GM12878 (cell line): ENCODE data around the gene ACVR1. TPM values are rescaled to one million over a fixed set of nuclear protein-coding genes. Genes with fewer than 3 reads are reported as not detected.

Source experiments
- ATAC-seq: fragments of 200-7000 bp; cut with Tn5 transposase; 3 replicates; pipeline ENCODE4 v1.9.1; 2020; ENCODE audit warnings: mild to moderate bottlenecking, moderate library complexity
- BruUV-seq: library from RNA; stranded (reverse); fragments of 400-500 nt; replicated peaks from 2 replicates; lab custom pipeline; 2021; lab: Mats Ljungman, UMichigan
- CTCF ChIA-PET: fragments of 300-600 bp; sonication (Branson Sonifier 250); formaldehyde crosslinking; extraction: SDS; loops from one replicate; lab custom pipeline; 2021; ENCODE audit warnings: inconsistent platforms; lab: Yijun Ruan, JAX
- POLR2A ChIA-PET: fragments of 350-600 bp; formaldehyde crosslinking; extraction: SDS; loops from one replicate; lab custom pipeline; 2021; ENCODE audit warnings: inconsistent platforms; lab: Charles Lee
- RAD21 ChIA-PET: fragments of 300-600 bp; sonication (Branson Sonifier 250); formaldehyde crosslinking; loops from one replicate; lab custom pipeline; 2023; ENCODE audit warnings: antibody characterized with exemption; ENCODE audit not compliant: unreplicated experiment; lab: Charles Lee
- SMC1A ChIA-PET: fragments of 300-600 bp; sonication (Branson Sonifier 250); formaldehyde crosslinking; loops from one replicate; lab custom pipeline; 2023; ENCODE audit not compliant: unreplicated experiment, uncharacterized antibody; lab: Charles Lee
- DNase-seq: peaks from one replicate; pipeline ENCODE4 v3.0.0-alpha.2; 2011; ENCODE audit warnings: low read depth, low spot score
- FAIRE-seq: peaks from 3 replicates; lab custom pipeline; 2011; peaks lifted over from hg19 to GRCh38; lab: Jason Lieb, UNC
- H2AFZ ChIP-seq: 2 replicates; pipeline ENCODE4 v1.6.0; 2011; ENCODE audit warnings: low read depth, low read length, control low read depth; ENCODE audit not compliant: control insufficient read depth
- H3K27ac ChIP-seq: 2 replicates; pipeline ENCODE4 v1.5.1; 2011; ENCODE audit warnings: control low read depth; ENCODE audit not compliant: control insufficient read depth, insufficient read depth
- H3K27me3 ChIP-seq, 2 experiments: replicated peaks in 1 of 2; 2 replicates each; pipeline versions ENCODE4 v1.6.0 to v1.6.1; 2011; ENCODE audit warnings: low read length in 1 of 2; ENCODE audit not compliant: control insufficient read depth in 2 of 2, insufficient read depth in 2 of 2
- H3K36me3 ChIP-seq, 2 experiments: 2 replicates each; pipeline ENCODE4 v1.5.1; 2011; ENCODE audit warnings: low read length in 1 of 2; ENCODE audit not compliant: control insufficient read depth in 2 of 2, insufficient read depth in 2 of 2
- H3K4me1 ChIP-seq: 2 replicates; pipeline ENCODE4 v1.6.1; 2011; ENCODE audit warnings: mild to moderate bottlenecking, low read length, moderate library complexity, mixed read lengths; ENCODE audit not compliant: control insufficient read depth, insufficient read depth
- H3K4me2 ChIP-seq: 2 replicates; pipeline ENCODE4 v1.6.0; 2011; ENCODE audit warnings: control low read depth; ENCODE audit not compliant: control insufficient read depth, insufficient read depth
- H3K4me3 ChIP-seq: fragments of 200-600 bp; sonication (generic); 2 replicates; pipeline ENCODE4 v1.5.1; 2016
- H3K79me2 ChIP-seq: 2 replicates; pipeline ENCODE4 v1.6.0; 2011; ENCODE audit warnings: low read length; ENCODE audit not compliant: control insufficient read depth, insufficient read depth
- H3K9ac ChIP-seq: 2 replicates; pipeline ENCODE4 v1.8.0; 2011; ENCODE audit warnings: low read length, control low read depth, mixed read lengths; ENCODE audit not compliant: control insufficient read depth, insufficient read depth
- H3K9me3 ChIP-seq: replicated peaks from 3 replicates; pipeline ENCODE4 v1.5.1; 2011; ENCODE audit warnings: mild to moderate bottlenecking, low read length; ENCODE audit not compliant: control insufficient read depth, insufficient read depth
- H4K20me1 ChIP-seq: 2 replicates; pipeline ENCODE4 v1.6.0; 2011; ENCODE audit not compliant: control insufficient read depth, insufficient read depth
- CHD4 ChIP-seq: fragments of 200-600 bp; sonication (generic); IDR thresholded peaks from 2 replicates; pipeline ENCODE4 v1.6.1; 2016; ENCODE audit warnings: mild to moderate bottlenecking
- E2F8 ChIP-seq: fragments of 450-650 bp; IDR thresholded peaks from 2 replicates; pipeline ENCODE4 v1.6.1; 2018; ENCODE audit warnings: mild to moderate bottlenecking, low read depth, moderate library complexity; ENCODE audit not compliant: partially characterized antibody
- HDAC6 ChIP-seq: fragments of 200-600 bp; sonication (generic); IDR thresholded peaks from one replicate; pipeline ENCODE4 v1.8.0; 2017; ENCODE audit warnings: antibody characterized with exemption; ENCODE audit not compliant: unreplicated experiment
- NFIC ChIP-seq: IDR thresholded peaks from 2 replicates; pipeline ENCODE4 v1.6.1; 2012; ENCODE audit warnings: low read depth, mild to moderate bottlenecking, inconsistent platforms, low read length, moderate library complexity
- NFYA ChIP-seq: IDR thresholded peaks from 2 replicates; pipeline ENCODE4 v1.6.1; 2011; ENCODE audit warnings: low read depth, mild to moderate bottlenecking, low read length, improper control_type of control experiment, borderline replicate concordance
- PAX5 ChIP-seq: IDR thresholded peaks from 2 replicates; pipeline ENCODE4 v1.6.1; 2011; ENCODE audit warnings: low read depth, low read length, borderline replicate concordance
- RCOR1 ChIP-seq: conservative IDR thresholded peaks from 2 replicates; pipeline ENCODE4 v1.6.1; 2012; ENCODE audit warnings: low read depth, low read length, improper control_type of control experiment
- SMARCA5 ChIP-seq: fragments of 450-650 bp; IDR thresholded peaks from 2 replicates; pipeline ENCODE4 v1.6.1; 2017; ENCODE audit warnings: mild to moderate bottlenecking
- TCF7 ChIP-seq: IDR thresholded peaks from 2 replicates; pipeline ENCODE4 v1.6.1; 2014; ENCODE audit warnings: antibody characterized with exemption, borderline replicate concordance
- ZBTB33 ChIP-seq: fragments of 450-650 bp; IDR thresholded peaks from 2 replicates; pipeline ENCODE4 v1.6.1; 2017; ENCODE audit warnings: mild to moderate bottlenecking
- WGBS: methylation state at CpG from one replicate; pipeline ENCODE4 v1.1.6; 2016; ENCODE audit warnings: low lambda C conversion rate; ENCODE audit not compliant: insufficient replicate concordance, insufficient coverage; ENCODE audit errors: missing lambda C conversion rate; 5-methylcytosine and 5-hydroxymethylcytosine counted together
- in situ Hi-C: fragments of 300-500 bp; cut with MboI; formaldehyde crosslinking; loops from 9 replicates; pipeline ENCODE4 v1.14.3; 2018; ENCODE audit warnings: mixed read lengths
- intact Hi-C: fragments of 100-400 bp; cut with micrococcal nuclease; formaldehyde crosslinking; loops from one replicate; pipeline ENCODE4 v1.14.2; 2022; ENCODE audit not compliant: unreplicated experiment
- polyA plus RNA-seq, 11 experiments: library from polyadenylated mRNA; depleted of rRNA in 4 of 11; unstranded in 6 of 11; stranded (reverse) in 5 of 11; fragments of >200 nt; fragmentation: Nextera tagmentation in 4 of 11; fragmentation: Illumina TruSeq in 1 of 11; extraction: Ambion mirVana in 4 of 11; extraction: Trizol in 1 of 11; gene quantifications; 1 replicate in 1 of 11; 2 replicates in 10 of 11; pipeline versions ENCODE4 v1.2.1 to v1.2.3, GENCODE V29; 2011 to 2016; ENCODE audit warnings: inconsistent platforms in 2 of 11, missing spikeins in 2 of 11, low read depth in 1 of 11
- total RNA-seq, 4 experiments: library from RNA; depleted of rRNA in 3 of 4; stranded (reverse); fragments of >200 nt in 3 of 4; fragmentation: Illumina TruSeq in 1 of 4; extraction: Trizol in 1 of 4; gene quantifications; 2 replicates each; pipeline versions ENCODE4 v1.2.1 to v1.2.3, GENCODE V29; 2013 to 2021
- TF ChIP-seq, protein P1 (sequence below): fragments of 450-650 bp; conservative IDR thresholded peaks from 2 replicates; pipeline ENCODE4 v1.6.1; 2017; ENCODE audit warnings: mild to moderate bottlenecking, moderate library complexity
- TF ChIP-seq, protein P2 (sequence below): fragments of 450-650 bp; formaldehyde crosslinking; IDR thresholded peaks from 2 replicates; pipeline ENCODE4 v1.4.0; 2020; ENCODE audit warnings: mild to moderate bottlenecking, moderate library complexity

Gene ACVR1
- total and polyA plus RNA-seq, 10 of the 15 experiments (the other 5 are each of a cell fraction or from before 2014, with no cell fraction given) = 0.06 to 0.24 (median 0.14) TPM; not detected in 4

DNA sequence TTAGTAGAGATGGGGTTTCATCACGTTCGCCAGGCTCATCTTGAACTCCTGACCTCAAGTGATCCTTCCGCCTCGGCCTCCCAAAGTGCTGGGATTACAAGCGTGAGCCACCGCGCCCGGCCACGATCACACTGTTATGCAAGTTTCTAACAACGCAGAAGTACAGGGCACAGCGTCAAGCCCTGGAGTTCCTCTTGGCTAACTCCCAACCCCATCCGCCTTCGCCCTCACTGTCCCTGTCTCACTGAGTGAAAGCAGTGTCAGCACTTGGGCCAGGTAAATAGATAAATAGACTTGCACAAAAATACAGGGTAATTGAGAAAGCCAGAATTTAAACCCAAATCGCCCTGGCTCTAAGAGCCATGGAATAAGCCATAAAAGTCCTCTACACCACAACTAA lies 111.7 kb downstream of the ACVR1 start:
- ChIA-PET CTCF (no interaction called here), SMC1A (no interaction called here), POLR2A (no interaction called here), RAD21 (no interaction called here)
- in situ Hi-C loops (no loop called here), intact Hi-C loops (no loop called here)
- no peak overlapping the region for H2AFZ ChIP-seq
- DNase-seq (no peak), ATAC-seq (no peak), FAIRE-seq (no peak)
- no peaks in the 10 kb centered on the region for H4K20me1 ChIP-seq
- no peak overlapping the region for H3K4me3 ChIP-seq
- no peaks in the 10 kb centered on the region for H3K27me3 ChIP-seq
- no peaks in the 10 kb centered on the region for H3K79me2 ChIP-seq
- 77% methylated on average over 12 of the region's 14 CpGs for WGBS
- H3K27ac ChIP-seq = no peak overlapping the region
- H3K4me1 ChIP-seq = no peaks in the 10 kb centered on the region
- no TSS peak for BruUV-seq
- no peaks in the 10 kb centered on the region for H3K36me3 ChIP-seq
- TF ChIP-seq TCF7 = no peak
- no peak for TF ChIP-seq CHD4
- TF ChIP-seq NFIC = no peak
- TF ChIP-seq, protein P1, sequence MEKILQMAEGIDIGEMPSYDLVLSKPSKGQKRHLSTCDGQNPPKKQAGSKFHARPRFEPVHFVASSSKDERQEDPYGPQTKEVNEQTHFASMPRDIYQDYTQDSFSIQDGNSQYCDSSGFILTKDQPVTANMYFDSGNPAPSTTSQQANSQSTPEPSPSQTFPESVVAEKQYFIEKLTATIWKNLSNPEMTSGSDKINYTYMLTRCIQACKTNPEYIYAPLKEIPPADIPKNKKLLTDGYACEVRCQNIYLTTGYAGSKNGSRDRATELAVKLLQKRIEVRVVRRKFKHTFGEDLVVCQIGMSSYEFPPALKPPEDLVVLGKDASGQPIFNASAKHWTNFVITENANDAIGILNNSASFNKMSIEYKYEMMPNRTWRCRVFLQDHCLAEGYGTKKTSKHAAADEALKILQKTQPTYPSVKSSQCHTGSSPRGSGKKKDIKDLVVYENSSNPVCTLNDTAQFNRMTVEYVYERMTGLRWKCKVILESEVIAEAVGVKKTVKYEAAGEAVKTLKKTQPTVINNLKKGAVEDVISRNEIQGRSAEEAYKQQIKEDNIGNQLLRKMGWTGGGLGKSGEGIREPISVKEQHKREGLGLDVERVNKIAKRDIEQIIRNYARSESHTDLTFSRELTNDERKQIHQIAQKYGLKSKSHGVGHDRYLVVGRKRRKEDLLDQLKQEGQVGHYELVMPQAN = no peak
- TF ChIP-seq, protein P2, sequence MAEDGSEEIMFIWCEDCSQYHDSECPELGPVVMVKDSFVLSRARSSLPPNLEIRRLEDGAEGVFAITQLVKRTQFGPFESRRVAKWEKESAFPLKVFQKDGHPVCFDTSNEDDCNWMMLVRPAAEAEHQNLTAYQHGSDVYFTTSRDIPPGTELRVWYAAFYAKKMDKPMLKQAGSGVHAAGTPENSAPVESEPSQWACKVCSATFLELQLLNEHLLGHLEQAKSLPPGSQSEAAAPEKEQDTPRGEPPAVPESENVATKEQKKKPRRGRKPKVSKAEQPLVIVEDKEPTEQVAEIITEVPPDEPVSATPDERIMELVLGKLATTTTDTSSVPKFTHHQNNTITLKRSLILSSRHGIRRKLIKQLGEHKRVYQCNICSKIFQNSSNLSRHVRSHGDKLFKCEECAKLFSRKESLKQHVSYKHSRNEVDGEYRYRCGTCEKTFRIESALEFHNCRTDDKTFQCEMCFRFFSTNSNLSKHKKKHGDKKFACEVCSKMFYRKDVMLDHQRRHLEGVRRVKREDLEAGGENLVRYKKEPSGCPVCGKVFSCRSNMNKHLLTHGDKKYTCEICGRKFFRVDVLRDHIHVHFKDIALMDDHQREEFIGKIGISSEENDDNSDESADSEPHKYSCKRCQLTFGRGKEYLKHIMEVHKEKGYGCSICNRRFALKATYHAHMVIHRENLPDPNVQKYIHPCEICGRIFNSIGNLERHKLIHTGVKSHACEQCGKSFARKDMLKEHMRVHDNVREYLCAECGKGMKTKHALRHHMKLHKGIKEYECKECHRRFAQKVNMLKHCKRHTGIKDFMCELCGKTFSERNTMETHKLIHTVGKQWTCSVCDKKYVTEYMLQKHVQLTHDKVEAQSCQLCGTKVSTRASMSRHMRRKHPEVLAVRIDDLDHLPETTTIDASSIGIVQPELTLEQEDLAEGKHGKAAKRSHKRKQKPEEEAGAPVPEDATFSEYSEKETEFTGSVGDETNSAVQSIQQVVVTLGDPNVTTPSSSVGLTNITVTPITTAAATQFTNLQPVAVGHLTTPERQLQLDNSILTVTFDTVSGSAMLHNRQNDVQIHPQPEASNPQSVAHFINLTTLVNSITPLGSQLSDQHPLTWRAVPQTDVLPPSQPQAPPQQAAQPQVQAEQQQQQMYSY (CRISPR knock-in tag) = no peak
- no peak for TF ChIP-seq SMARCA5
- no peak for TF ChIP-seq E2F8
- TF ChIP-seq HDAC6 = no peak
- TF ChIP-seq RCOR1 = no peak
- no peak for TF ChIP-seq ZBTB33
- TF ChIP-seq PAX5 = no peak
- no peak for TF ChIP-seq NFYA
- no peaks in the 10 kb centered on the region for H3K9me3 ChIP-seq
- no peak overlapping the region for H3K4me2 ChIP-seq
- no peak overlapping the region for H3K9ac ChIP-seq
